GM10266 (cell line): Measurements from ENCODE around the gene FNDC11.

ENCODE experiments used
- DNase-seq: peaks from one replicate; pipeline ENCODE4 v3.0.0; 2012; ENCODE audit errors: extremely low spot score
- CTCF ChIP-seq: IDR thresholded peaks from 2 replicates; pipeline ENCODE4 v1.5.1; 2012; ENCODE audit warnings: mild to moderate bottlenecking, low read depth; ENCODE audit not compliant: control insufficient read depth, insufficient read depth; ENCODE audit errors: missing control alignments

The FNDC11 gene

GRCh38 chr20:63541371-63541770 lies 12.6 kb upstream of the FNDC11 start:
- no peak for TF ChIP-seq CTCF
- no peak for DNase-seq

GRCh38 chr20:63542031-63542559 lies 11.9 kb upstream of the FNDC11 start:
- DNase-seq = no peak
- TF ChIP-seq CTCF = no peak

GRCh38 chr20:63542696-63543095 lies 11.3 kb upstream of the FNDC11 start:
- peak; percentile 90 for DNase-seq
- no peak for TF ChIP-seq CTCF

- no peak for DNase-seq
- no peak for TF ChIP-seq CTCF
These were observed 10.8 kb upstream of the FNDC11 start for GRCh38 chr20:63543131-63543530.

GRCh38 chr20:63543733-63544132 lies 10.2 kb upstream of the FNDC11 start:
- no peak for TF ChIP-seq CTCF

GRCh38 chr20:63544241-63544957 lies 9.6 kb upstream of the FNDC11 start:
- no peak for DNase-seq

More at GRCh38 chr20:63543733-63544132, 10.2 kb upstream of the FNDC11 start:
- DNase-seq = no peak

More at GRCh38 chr20:63544241-63544957, 9.6 kb upstream of the FNDC11 start:
- TF ChIP-seq CTCF = no peak
